ENCODE results near the gene XIST. TPM values are rescaled to one million over a fixed set of nuclear protein-coding genes. Genes with fewer than 3 reads are reported as not detected.
"Not testable (repeated sequence)": the region's sequence is repeated elsewhere in the genome, so short reads cannot be mapped to it uniquely, and the experiment has no call there.

XIST gene
- total RNA-seq (not detected in 2 replicates), polyA plus RNA-seq (0.02 TPM in 1 of 2 replicates, not detected in the other)

DNA sequence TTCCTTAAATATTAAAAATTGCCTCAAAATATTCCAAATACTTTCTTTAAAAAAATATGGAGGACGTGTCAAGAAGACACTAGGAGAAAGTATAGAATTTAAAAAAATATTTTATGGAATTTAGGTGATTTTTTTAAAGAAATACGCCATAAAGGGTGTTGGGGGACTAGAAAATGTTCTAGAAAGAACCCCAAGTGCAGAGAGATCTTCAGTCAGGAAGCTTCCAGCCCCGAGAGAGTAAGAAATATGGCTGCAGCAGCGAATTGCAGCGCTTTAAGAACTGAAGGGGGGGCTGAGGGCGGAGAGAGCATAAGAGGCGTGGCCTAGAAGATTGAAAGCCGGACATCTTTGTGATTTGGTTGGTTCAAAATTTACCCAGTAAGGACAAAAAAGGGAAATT, at the start of gene XIST:
Gene XIST (minus strand): TSS at position 248 of the 400 bp plus-strand sequence.
- H3K4me3 ChIP-seq: no peak within 1 kb of the TSS
- H3K27me3 ChIP-seq: no peaks in the 10 kb centered on the region
- no peak for DNase-seq (ENCODE audit: low read depth in 1 of 2, low spot score in 1 of 2)
- H3K9me3 ChIP-seq (ENCODE audit: low read depth): no peaks in the 10 kb centered on the region
- H3K27ac ChIP-seq: no peak within 1 kb of the TSS
- no peaks in the 10 kb centered on the region for H3K36me3 ChIP-seq
- TF ChIP-seq, protein P1, sequence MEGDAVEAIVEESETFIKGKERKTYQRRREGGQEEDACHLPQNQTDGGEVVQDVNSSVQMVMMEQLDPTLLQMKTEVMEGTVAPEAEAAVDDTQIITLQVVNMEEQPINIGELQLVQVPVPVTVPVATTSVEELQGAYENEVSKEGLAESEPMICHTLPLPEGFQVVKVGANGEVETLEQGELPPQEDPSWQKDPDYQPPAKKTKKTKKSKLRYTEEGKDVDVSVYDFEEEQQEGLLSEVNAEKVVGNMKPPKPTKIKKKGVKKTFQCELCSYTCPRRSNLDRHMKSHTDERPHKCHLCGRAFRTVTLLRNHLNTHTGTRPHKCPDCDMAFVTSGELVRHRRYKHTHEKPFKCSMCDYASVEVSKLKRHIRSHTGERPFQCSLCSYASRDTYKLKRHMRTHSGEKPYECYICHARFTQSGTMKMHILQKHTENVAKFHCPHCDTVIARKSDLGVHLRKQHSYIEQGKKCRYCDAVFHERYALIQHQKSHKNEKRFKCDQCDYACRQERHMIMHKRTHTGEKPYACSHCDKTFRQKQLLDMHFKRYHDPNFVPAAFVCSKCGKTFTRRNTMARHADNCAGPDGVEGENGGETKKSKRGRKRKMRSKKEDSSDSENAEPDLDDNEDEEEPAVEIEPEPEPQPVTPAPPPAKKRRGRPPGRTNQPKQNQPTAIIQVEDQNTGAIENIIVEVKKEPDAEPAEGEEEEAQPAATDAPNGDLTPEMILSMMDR (IDR thresholded peaks at IDR 0.05; ENCODE audit: low read depth, low read length): no peak
- H3K4me1 ChIP-seq (ENCODE audit: low read depth): no peaks in the 10 kb centered on the region

DNA sequence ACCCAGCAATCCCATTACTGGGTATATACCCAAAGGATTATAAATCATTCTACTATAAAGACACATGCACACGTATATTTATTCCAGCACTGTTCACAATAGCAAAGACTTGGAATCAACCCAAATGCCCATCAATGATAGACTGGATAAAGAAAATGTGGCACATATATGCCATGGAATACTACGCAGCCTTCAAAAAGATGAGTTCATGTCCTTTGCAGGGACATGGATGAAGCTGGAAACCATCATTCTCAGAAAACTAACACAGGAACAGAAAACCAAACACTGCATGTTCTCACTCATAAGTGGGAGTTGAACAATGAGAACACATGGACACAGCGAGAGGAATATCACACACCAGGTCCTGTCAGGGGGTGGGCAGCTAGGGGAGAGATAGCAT, 45.8 kb upstream of the XIST start:
- H3K9me3 ChIP-seq (ENCODE audit: low read depth); H3K27ac ChIP-seq; H3K4me3 ChIP-seq; H3K27me3 ChIP-seq; DNase-seq (ENCODE audit: low read depth in 1 of 2, low spot score in 1 of 2); H3K4me1 ChIP-seq (ENCODE audit: low read depth); H3K36me3 ChIP-seq: not testable (repeated sequence)

DNA sequence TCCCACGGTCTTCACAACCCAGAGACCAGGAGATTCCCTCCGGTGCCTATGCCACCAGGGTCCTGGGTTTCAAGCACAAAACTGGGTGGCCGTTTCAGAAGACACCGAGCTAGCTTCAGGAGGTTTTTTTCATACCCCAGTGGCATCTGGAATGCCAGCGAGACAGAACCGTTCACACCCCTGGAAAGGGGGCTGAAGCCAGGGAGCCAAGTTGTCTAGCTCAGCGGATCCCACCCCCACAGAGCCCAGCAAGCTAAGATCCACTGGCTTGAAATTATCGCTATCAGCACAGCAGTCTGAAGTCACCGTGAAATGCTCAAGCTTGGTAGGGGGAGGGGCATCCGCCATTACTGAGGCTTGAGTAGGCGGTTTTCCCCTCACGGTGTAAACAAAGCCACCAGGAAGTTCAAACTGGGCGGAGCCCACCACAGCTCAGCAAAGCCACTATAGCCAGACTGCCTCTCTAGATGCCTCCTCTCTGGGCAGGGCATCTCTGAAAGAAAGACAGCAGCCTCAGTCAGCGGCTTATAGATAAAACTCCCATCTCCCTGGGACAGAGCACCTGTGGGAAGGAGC, 40.1 kb upstream of the XIST start:
- H3K36me3 ChIP-seq; H3K27ac ChIP-seq; H3K4me1 ChIP-seq (ENCODE audit: low read depth); H3K9me3 ChIP-seq (ENCODE audit: low read depth); H3K27me3 ChIP-seq; DNase-seq (ENCODE audit: low read depth in 1 of 2, low spot score in 1 of 2); H3K4me3 ChIP-seq: not testable (repeated sequence)

DNA sequence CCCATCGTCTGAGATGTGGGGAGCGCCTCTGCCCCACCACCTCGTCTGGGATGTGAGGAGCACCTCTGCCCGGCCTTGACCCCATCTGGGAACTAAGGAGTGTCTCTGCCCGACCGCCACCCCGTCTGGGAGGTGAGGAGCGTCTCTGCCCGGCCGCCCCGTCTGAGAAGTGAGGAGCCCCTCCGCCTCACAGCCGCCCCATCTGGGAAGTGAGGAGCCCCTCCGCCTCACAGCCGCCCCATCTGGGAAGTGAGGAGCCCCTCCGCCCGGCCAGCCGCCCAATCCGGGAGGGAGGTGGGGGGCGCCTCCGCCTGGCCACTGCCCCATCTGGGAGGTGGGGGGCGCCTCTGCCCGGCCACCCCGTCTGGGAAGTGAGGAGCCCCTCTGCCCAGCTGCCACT, 29.7 kb upstream of the XIST start:
- DNase-seq (ENCODE audit: low read depth in 1 of 2, low spot score in 1 of 2); H3K27ac ChIP-seq; H3K4me1 ChIP-seq (ENCODE audit: low read depth); H3K36me3 ChIP-seq; H3K4me3 ChIP-seq; H3K27me3 ChIP-seq; H3K9me3 ChIP-seq (ENCODE audit: low read depth): not testable (repeated sequence)

DNA sequence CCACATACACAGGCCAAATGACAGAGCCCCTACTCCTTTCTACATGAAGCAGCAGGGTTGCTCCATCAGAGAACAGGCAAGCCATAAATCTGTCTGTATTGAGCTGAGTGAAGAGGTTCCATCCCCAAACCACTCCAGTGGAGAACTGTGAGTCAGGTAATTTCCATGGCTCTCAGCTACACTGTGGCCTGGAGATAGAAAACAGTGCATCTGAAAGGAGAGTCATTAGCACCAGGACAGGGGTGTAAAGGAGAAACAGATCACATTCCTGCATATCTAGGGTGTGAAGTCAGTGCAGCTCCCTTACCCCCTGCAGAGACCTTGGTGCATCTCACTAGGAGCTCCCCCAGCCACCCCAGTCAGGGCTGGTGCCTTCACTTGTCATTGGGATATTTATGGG, 25.2 kb upstream of the XIST start:
- no peak for DNase-seq (ENCODE audit: low read depth in 1 of 2, low spot score in 1 of 2)
- Histone ChIP-seq H3K36me3 (no peaks in the 10 kb centered on the region), H3K4me1 (ENCODE audit: low read depth) (no peaks in the 10 kb centered on the region), H3K27me3 (no peaks in the 10 kb centered on the region), H3K27ac (no peak overlapping the region), H3K4me3 (no peak overlapping the region), H3K9me3 (ENCODE audit: low read depth) (no peaks in the 10 kb centered on the region)
- TF ChIP-seq, protein P1 (IDR thresholded peaks at IDR 0.05; ENCODE audit: low read depth, low read length): no peak

DNA sequence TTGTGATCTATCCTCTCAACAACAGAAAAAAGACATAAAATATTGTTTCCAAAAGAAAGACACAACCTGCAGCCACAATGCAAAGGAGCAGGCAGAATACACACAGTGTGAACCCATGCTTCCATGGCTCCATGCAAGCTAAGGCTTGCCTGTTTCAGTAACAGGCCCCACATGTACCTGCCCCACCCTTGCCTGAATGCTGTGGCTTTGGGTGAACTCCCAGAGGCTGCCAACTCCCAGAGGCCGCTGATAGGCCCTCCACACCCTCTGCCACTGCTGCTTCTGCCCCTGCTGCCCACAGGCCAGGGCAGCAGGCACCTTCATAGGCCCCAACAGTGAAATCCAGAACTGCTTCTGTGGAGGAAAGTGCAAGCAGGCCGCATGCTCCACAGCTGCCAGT, 24.4 kb upstream of the XIST start:
- DNase-seq (ENCODE audit: low read depth in 1 of 2, low spot score in 1 of 2): no peak
- Histone ChIP-seq H3K4me3 (no peak overlapping the region), H3K9me3 (ENCODE audit: low read depth) (no peaks in the 10 kb centered on the region), H3K27me3 (no peaks in the 10 kb centered on the region), H3K4me1 (ENCODE audit: low read depth) (no peaks in the 10 kb centered on the region), H3K36me3 (no peaks in the 10 kb centered on the region), H3K27ac (no peak overlapping the region)
- TF ChIP-seq, protein P1 (IDR thresholded peaks at IDR 0.05; ENCODE audit: low read depth, low read length): no peak

DNA sequence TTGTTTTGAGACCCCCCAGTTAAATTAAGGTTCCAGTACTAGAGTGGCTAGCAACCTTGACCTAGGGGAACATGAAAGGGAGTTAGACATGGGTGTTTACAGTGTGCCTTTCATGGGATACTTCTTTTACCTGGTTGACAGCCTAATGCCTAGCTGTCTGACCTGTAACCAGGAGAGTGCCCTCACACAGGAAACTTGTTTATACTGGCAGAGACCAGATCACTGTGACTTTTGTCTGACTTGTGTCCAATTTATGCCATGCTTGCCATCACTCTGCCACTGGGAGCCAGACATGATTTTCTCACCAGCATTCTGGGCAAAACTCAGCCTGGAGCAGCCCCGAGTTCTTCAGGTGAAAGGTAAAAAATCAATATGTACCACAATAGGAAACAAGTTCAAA, 16.4 kb upstream of the XIST start:
- Histone ChIP-seq H3K27me3 (no peaks in the 10 kb centered on the region), H3K4me1 (ENCODE audit: low read depth) (no peaks in the 10 kb centered on the region), H3K36me3 (no peaks in the 10 kb centered on the region), H3K27ac (no peak overlapping the region), H3K9me3 (ENCODE audit: low read depth) (no peaks in the 10 kb centered on the region), H3K4me3 (no peak overlapping the region)
- no peak for DNase-seq (ENCODE audit: low read depth in 1 of 2, low spot score in 1 of 2)
- TF ChIP-seq, protein P1 (IDR thresholded peaks at IDR 0.05; ENCODE audit: low read depth, low read length): no peak
